Stimulated activated naive CD8-positive, alpha-beta T cell treated with anti-CD3 and anti-CD28 coated beads, Interleukin-15, Interleukin-2, amounts not matched to agents 100 ng/mL and 50 ng/mL, for 24 hours (primary cell): ENCODE results near the gene NRP1.

Experiments used
- H3K27ac Mint-ChIP-seq: one replicate; pipeline ENCODE4 v1.8.0; 2021; ENCODE audit warnings: mild to moderate bottlenecking, mixed read lengths
- H3K27me3 Mint-ChIP-seq: one replicate; pipeline ENCODE4 v1.8.0; 2021; ENCODE audit warnings: mixed read lengths
- H3K36me3 Mint-ChIP-seq: one replicate; pipeline ENCODE4 v1.8.0; 2021; ENCODE audit warnings: low read depth, mixed read lengths
- H3K4me1 Mint-ChIP-seq: one replicate; pipeline ENCODE4 v1.8.0; 2021; ENCODE audit warnings: low read depth, mixed read lengths
- H3K4me3 Mint-ChIP-seq: one replicate; pipeline ENCODE4 v1.8.0; 2021; ENCODE audit warnings: mild to moderate bottlenecking, mixed read lengths
- H3K9me3 Mint-ChIP-seq: one replicate; pipeline ENCODE4 v1.8.0; 2021; ENCODE audit warnings: mixed read lengths

Gene NRP1

DNA sequence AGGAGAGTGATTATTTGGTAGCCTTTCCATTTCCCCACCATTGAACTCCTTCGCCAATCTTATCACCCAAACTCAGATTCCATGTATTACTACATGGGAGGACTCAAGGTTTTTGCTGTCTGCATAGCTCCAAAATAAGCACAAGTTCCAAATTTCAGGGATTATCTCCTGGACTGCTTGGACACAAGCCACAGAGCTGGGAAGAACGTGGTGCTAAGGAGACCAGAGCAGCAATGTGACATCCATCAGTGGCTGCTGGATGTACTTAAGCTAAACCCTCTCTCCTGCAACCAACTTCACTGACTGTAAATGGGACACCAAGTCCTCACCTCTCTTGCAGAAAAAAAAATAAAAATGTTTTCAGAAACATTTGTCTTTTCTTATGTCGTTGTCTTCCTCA is 56.3 kb downstream of the NRP1 start:
- Mint-ChIP-seq H3K9me3 (no peaks in the 10 kb centered on the region), H3K36me3 (no peaks in the 10 kb centered on the region), H3K27me3 (peaks cover 33% of the 10 kb centered on the region), H3K27ac (no peak overlapping the region), H3K4me3 (no peak overlapping the region), H3K4me1 (no peaks in the 10 kb centered on the region)

DNA sequence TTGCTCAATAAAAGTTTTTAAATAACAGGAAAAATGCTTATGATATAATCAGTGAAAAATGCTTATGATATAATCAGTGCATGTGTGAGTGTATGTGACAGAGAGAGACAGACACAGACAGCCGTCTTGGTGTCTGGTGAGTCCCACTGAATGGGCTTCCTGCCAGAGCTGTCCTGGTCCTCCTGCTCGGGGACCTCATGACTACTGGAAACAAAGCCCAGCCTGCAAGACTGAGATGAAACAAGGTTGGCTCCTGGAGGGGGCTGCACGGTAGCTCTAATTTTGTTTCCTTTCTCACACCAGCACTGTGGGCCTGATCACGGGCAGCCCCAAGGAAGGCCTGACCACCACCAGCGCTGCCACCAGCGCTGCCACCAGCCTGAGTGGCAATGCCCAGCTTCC is 57.3 kb downstream of the NRP1 start:
- Mint-ChIP-seq H3K4me1 (no peaks in the 10 kb centered on the region), H3K4me3 (no peak overlapping the region), H3K9me3 (no peaks in the 10 kb centered on the region), H3K27me3 (peaks cover 32% of the 10 kb centered on the region), H3K36me3 (no peaks in the 10 kb centered on the region), H3K27ac (no peak overlapping the region)

GRCh38 chr10:33276282-33276923 is 58.1 kb downstream of the NRP1 start:
- Mint-ChIP-seq H3K4me3 (no peak overlapping the region), H3K4me1 (no peaks in the 10 kb centered on the region), H3K36me3 (no peaks in the 10 kb centered on the region), H3K27ac (no peak overlapping the region), H3K27me3 (peaks cover 33% of the 10 kb centered on the region), H3K9me3 (no peaks in the 10 kb centered on the region)

GRCh38 chr10:33274096-33274785 is 60.2 kb downstream of the NRP1 start:
- H3K36me3 Mint-ChIP-seq, result no peaks in the 10 kb centered on the region
- H3K27ac Mint-ChIP-seq, result no peak overlapping the region
- no peaks in the 10 kb centered on the region for H3K4me1 Mint-ChIP-seq
- H3K4me3 Mint-ChIP-seq, result no peak overlapping the region
- peaks cover 27% of the 10 kb centered on the region for H3K27me3 Mint-ChIP-seq
- H3K9me3 Mint-ChIP-seq, result no peaks in the 10 kb centered on the region

GRCh38 chr10:33273295-33274002 is 61.0 kb downstream of the NRP1 start:
- H3K27ac Mint-ChIP-seq, result no peak overlapping the region
- H3K9me3 Mint-ChIP-seq, result no peaks in the 10 kb centered on the region
- H3K27me3 Mint-ChIP-seq, result peaks cover 30% of the 10 kb centered on the region
- H3K4me1 Mint-ChIP-seq, result no peaks in the 10 kb centered on the region
- H3K36me3 Mint-ChIP-seq, result no peaks in the 10 kb centered on the region
- no peak overlapping the region for H3K4me3 Mint-ChIP-seq

- Mint-ChIP-seq H3K27me3 (peaks cover 35% of the 10 kb centered on the region), H3K4me1 (no peaks in the 10 kb centered on the region)
Observed at GRCh38 chr10:33272635-33273034, 61.8 kb downstream of the NRP1 start.

GRCh38 chr10:33271969-33272583 is 62.4 kb downstream of the NRP1 start:
- Mint-ChIP-seq H3K27ac (no peak overlapping the region), H3K27me3 (peaks cover 37% of the 10 kb centered on the region), H3K4me3 (no peak overlapping the region), H3K4me1 (no peaks in the 10 kb centered on the region), H3K36me3 (no peaks in the 10 kb centered on the region), H3K9me3 (no peaks in the 10 kb centered on the region)

More at GRCh38 chr10:33272635-33273034, 61.8 kb downstream of the NRP1 start:
- H3K4me3 Mint-ChIP-seq, result no peak overlapping the region
- H3K36me3 Mint-ChIP-seq, result no peaks in the 10 kb centered on the region
- no peak overlapping the region for H3K27ac Mint-ChIP-seq
- H3K9me3 Mint-ChIP-seq, result no peaks in the 10 kb centered on the region

GRCh38 chr10:33270971-33271370 is 63.5 kb downstream of the NRP1 start:
- Mint-ChIP-seq H3K27me3 (peaks cover 35% of the 10 kb centered on the region), H3K4me1 (no peaks in the 10 kb centered on the region), H3K9me3 (no peaks in the 10 kb centered on the region), H3K4me3 (no peak overlapping the region), H3K27ac (no peak overlapping the region), H3K36me3 (no peaks in the 10 kb centered on the region)

GRCh38 chr10:33267708-33268107 is 66.8 kb downstream of the NRP1 start:
- H3K4me1 Mint-ChIP-seq, result peaks cover 29% of the 10 kb centered on the region
- H3K4me3 Mint-ChIP-seq, result no peak overlapping the region
- H3K9me3 Mint-ChIP-seq, result no peaks in the 10 kb centered on the region
- H3K27ac Mint-ChIP-seq, result no peak overlapping the region
- peaks cover 27% of the 10 kb centered on the region for H3K27me3 Mint-ChIP-seq
- H3K36me3 Mint-ChIP-seq, result no peaks in the 10 kb centered on the region

DNA sequence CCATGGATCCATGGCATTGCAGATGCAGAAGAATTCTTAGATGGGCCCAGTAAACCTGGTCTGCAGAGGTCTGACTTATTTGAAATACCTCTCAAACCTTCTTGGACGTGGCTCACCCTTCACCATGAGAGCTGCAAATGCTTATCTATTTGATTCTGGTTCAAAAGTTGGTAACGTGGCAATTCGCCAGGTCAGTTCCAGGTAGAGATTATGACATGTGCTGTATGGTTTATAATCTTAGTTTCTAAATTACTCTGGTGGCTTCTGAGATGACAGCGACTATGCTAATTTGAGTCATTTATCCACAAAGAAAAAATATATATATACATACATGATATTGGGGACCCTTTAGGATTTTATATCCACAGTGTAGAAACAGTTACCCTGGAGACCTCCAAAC is 68.8 kb downstream of the NRP1 start:
- Mint-ChIP-seq H3K36me3 (no peaks in the 10 kb centered on the region), H3K27ac (peak overlapping the region; percentile 31), H3K9me3 (no peaks in the 10 kb centered on the region), H3K27me3 (peaks cover 25% of the 10 kb centered on the region), H3K4me3 (no peak overlapping the region), H3K4me1 (peaks cover 29% of the 10 kb centered on the region)

DNA sequence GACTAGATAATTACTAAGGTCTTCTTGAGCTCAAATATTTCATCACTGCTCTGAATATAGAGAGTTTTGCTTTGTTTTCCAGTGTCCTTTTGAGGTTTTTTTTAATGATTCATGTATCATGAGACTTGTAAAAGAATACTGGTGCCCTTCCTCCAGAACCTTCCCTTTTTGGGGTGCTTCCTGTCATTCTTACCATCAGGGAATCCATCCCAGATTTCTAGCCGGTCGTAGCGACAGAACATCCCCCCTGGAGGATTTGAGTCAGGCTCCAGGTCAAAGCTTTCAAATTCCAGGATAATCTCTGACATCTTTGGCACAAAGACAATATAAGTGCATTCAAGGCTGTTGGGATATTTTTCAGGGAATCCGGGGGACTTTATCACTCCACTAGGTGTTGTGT is 71.0 kb downstream of the NRP1 start:
- H3K4me1 Mint-ChIP-seq, result peaks cover 29% of the 10 kb centered on the region
- peaks cover 18% of the 10 kb centered on the region for H3K27me3 Mint-ChIP-seq
- H3K4me3 Mint-ChIP-seq, result no peak overlapping the region
- no peaks in the 10 kb centered on the region for H3K36me3 Mint-ChIP-seq
- no peaks in the 10 kb centered on the region for H3K9me3 Mint-ChIP-seq
- H3K27ac Mint-ChIP-seq, result peak overlapping the region; percentile 80

DNA sequence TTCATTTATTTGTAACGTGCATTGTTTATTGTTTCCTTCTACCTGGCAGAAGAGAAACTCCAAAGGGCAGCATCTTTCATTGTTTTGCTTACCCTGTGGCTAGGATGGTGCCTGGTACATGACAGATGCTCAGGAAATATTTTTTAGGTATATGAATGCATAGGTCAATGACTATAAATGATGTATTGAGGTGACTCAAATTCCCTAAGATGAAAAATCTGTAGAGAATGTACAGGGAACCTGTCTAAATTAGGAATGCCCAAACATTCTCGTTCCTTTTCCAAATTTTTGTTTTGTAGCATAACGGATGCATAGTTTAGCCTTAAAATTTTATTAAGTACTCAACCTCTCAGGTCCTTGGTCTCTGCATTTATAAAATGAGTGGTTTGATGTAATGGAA is 71.6 kb downstream of the NRP1 start:
- no peaks in the 10 kb centered on the region for H3K9me3 Mint-ChIP-seq
- peaks cover 15% of the 10 kb centered on the region for H3K27me3 Mint-ChIP-seq
- peaks cover 29% of the 10 kb centered on the region for H3K4me1 Mint-ChIP-seq
- no peak overlapping the region for H3K27ac Mint-ChIP-seq
- H3K4me3 Mint-ChIP-seq, result no peak overlapping the region
- no peaks in the 10 kb centered on the region for H3K36me3 Mint-ChIP-seq

DNA sequence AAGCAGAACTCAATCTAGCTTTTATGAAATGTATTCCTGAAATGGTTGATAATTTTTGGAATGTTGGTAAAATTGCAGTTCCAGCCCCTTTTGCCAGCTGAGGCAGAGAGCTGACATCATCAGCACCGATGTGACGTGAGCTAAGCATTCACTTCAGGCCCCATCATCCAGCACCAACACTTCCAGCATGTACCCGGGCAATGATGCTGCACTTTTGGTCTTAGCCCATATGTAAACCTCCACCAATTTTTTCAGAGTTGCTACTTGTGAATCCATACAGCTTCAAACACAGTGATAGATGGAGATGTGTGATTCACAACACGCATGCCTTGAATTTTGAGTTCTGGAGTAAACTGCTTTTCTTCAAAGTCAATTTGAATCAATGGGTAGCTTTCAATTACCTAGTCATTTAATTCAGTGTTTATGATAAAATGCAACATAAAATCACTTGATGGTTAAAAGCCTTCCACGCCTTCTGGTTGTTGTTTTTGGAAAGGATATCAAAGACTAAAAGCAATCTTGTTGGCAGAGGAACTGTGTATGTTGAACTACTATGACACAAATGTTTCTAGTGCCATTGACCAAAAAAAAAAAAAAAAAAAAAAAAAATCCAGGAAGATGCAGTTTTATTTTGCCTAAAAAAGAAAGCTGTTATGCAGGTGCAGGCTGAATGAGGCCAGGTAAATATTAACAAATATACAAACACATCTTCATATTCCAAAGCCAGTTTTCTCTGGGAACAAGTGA is 73.9 kb downstream of the NRP1 start:
- Mint-ChIP-seq H3K36me3 (no peaks in the 10 kb centered on the region), H3K9me3 (no peaks in the 10 kb centered on the region), H3K27me3 (peaks cover 22% of the 10 kb centered on the region)

GRCh38 chr10:33258967-33259366 is 75.5 kb downstream of the NRP1 start:
- Mint-ChIP-seq H3K27ac (no peak overlapping the region), H3K36me3 (no peaks in the 10 kb centered on the region), H3K9me3 (no peaks in the 10 kb centered on the region), H3K4me1 (peaks cover 12% of the 10 kb centered on the region), H3K4me3 (no peak overlapping the region), H3K27me3 (peaks cover 26% of the 10 kb centered on the region)

More for the DNA sequence above, 73.9 kb downstream of the NRP1 start:
- Mint-ChIP-seq H3K4me3 (no peak overlapping the region), H3K4me1 (peaks cover 28% of the 10 kb centered on the region), H3K27ac (no peak overlapping the region)
